ENCODE measurements around the gene GCC2.

DNA sequence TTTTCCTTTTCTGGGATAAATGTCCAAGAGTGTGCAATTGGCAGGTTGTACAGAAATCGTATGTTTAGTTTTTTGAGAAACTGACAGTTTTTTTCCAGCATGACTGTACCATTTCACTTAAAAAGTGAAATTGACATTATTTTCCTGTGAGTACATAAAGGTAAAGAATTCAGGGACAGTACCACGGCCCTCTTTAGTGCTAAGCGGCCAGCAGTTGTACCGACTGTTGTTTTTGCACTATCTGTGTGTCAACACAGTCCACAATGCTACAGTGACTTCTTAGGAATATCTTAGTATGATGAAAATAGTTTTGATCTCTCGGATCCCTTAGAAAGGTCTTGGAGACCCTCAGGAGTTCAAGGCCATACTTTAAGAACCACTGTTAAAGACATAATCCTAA is 87.9 kb downstream of the GCC2 start:
- TF ChIP-seq, protein P1, sequence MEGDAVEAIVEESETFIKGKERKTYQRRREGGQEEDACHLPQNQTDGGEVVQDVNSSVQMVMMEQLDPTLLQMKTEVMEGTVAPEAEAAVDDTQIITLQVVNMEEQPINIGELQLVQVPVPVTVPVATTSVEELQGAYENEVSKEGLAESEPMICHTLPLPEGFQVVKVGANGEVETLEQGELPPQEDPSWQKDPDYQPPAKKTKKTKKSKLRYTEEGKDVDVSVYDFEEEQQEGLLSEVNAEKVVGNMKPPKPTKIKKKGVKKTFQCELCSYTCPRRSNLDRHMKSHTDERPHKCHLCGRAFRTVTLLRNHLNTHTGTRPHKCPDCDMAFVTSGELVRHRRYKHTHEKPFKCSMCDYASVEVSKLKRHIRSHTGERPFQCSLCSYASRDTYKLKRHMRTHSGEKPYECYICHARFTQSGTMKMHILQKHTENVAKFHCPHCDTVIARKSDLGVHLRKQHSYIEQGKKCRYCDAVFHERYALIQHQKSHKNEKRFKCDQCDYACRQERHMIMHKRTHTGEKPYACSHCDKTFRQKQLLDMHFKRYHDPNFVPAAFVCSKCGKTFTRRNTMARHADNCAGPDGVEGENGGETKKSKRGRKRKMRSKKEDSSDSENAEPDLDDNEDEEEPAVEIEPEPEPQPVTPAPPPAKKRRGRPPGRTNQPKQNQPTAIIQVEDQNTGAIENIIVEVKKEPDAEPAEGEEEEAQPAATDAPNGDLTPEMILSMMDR (IDR thresholded peaks at IDR 0.05), result no peak
- no peak for TF ChIP-seq ZFX (IDR thresholded peaks at IDR 0.05; ENCODE audit: borderline replicate concordance)
